Measurements from ENCODE around the gene NMU. TPM values are rescaled to one million over a fixed set of nuclear protein-coding genes. Genes with fewer than 3 reads are reported as not detected.

The NMU gene
- polyA plus RNA-seq, 1 donor (not counting 4 experiments of a cell fraction or from before 2014, with no cell fraction given): 12.0 TPM

- Histone ChIP-seq H3K79me2 (ENCODE audit: control insufficient read depth, insufficient read depth, low read length) (no peaks in the 10 kb centered on the region), H3K4me1 (ENCODE audit: control insufficient read depth, extremely low read depth, insufficient read depth, low read length) (no peaks in the 10 kb centered on the region), H3K9me1 (ENCODE audit: control insufficient read depth, extremely low read depth, insufficient read depth, low read length) (no peaks in the 10 kb centered on the region), H3K4me3 (ENCODE audit: control insufficient read depth in 2 of 3, extremely low read depth in 1 of 3, insufficient read depth in 2 of 3, low read depth in 1 of 3, low read length in 3 of 3) (no peak overlapping the region), H3K36me3 (ENCODE audit: control insufficient read depth in 2 of 2, extremely low read depth in 1 of 2, insufficient read depth in 2 of 2, low read length in 2 of 2) (no peaks in the 10 kb centered on the region), H2AFZ (ENCODE audit: control insufficient read depth, low read length) (no peak overlapping the region), H4K20me1 (ENCODE audit: control insufficient read depth, extremely low read depth, insufficient read depth, low read length) (no peaks in the 10 kb centered on the region), H3K9ac (ENCODE audit: control insufficient read depth, extremely low read depth, insufficient read depth, low read length) (no peak overlapping the region), H3K27me3 (ENCODE audit: control insufficient read depth, extremely low read depth, insufficient read depth, low read length) (peaks cover 4% of the 10 kb centered on the region), H3K27ac (ENCODE audit: control insufficient read depth, insufficient read depth, low read length) (no peak overlapping the region), H3K4me2 (ENCODE audit: control insufficient read depth, extremely low read depth, insufficient read depth, low read depth, low read length) (no peak overlapping the region), H3K9me3 (ENCODE audit: control insufficient read depth, low read depth, low read length) (no peaks in the 10 kb centered on the region)
- TF ChIP-seq EZH2 (IDR thresholded peaks at IDR 0.05; ENCODE audit: low read length) (no peak), CTCF (optimal IDR thresholded peaks at IDR 0.05 in 1 of 3, IDR thresholded peaks at IDR 0.05 in 1 of 3, conservative IDR thresholded peaks at IDR 0.05 in 1 of 3; ENCODE audit: extremely low read depth in 1 of 3, insufficient read depth in 2 of 3, low read length in 3 of 3) (no peak)
- FAIRE-seq (no peak), DNase-seq (ENCODE audit: low read depth, low spot score) (no peak)
- dilution Hi-C loops (cut with MboI; ENCODE audit: extremely low pct_ligation_motif_present, low sequenced_read_pairs): no loop called here
Observed at GRCh38 chr4:55663145-55663544, 27.0 kb upstream of the NMU start.

- dilution Hi-C loops (cut with MboI; ENCODE audit: extremely low pct_ligation_motif_present, low sequenced_read_pairs): no loop called here
- H2AFZ ChIP-seq (ENCODE audit: control insufficient read depth, low read length): no peak overlapping the region
- H3K79me2 ChIP-seq (ENCODE audit: control insufficient read depth, insufficient read depth, low read length): no peaks in the 10 kb centered on the region
- H3K27ac ChIP-seq (ENCODE audit: control insufficient read depth, insufficient read depth, low read length): no peak overlapping the region
- H3K27me3 ChIP-seq (ENCODE audit: control insufficient read depth, extremely low read depth, insufficient read depth, low read length): peaks cover 2% of the 10 kb centered on the region
- TF ChIP-seq CTCF (optimal IDR thresholded peaks at IDR 0.05 in 1 of 3, IDR thresholded peaks at IDR 0.05 in 1 of 3, conservative IDR thresholded peaks at IDR 0.05 in 1 of 3; ENCODE audit: extremely low read depth in 1 of 3, insufficient read depth in 2 of 3, low read length in 3 of 3) (no peak), EZH2 (IDR thresholded peaks at IDR 0.05; ENCODE audit: low read length) (no peak)
- no peak for FAIRE-seq
- H3K9ac ChIP-seq (ENCODE audit: control insufficient read depth, extremely low read depth, insufficient read depth, low read length): no peak overlapping the region
- H3K36me3 ChIP-seq (ENCODE audit: control insufficient read depth in 2 of 2, extremely low read depth in 1 of 2, insufficient read depth in 2 of 2, low read length in 2 of 2): no peaks in the 10 kb centered on the region
- H3K9me1 ChIP-seq (ENCODE audit: control insufficient read depth, extremely low read depth, insufficient read depth, low read length): no peaks in the 10 kb centered on the region
- no peaks in the 10 kb centered on the region for H4K20me1 ChIP-seq (ENCODE audit: control insufficient read depth, extremely low read depth, insufficient read depth, low read length)
- no peaks in the 10 kb centered on the region for H3K4me1 ChIP-seq (ENCODE audit: control insufficient read depth, extremely low read depth, insufficient read depth, low read length)
- no peaks in the 10 kb centered on the region for H3K9me3 ChIP-seq (ENCODE audit: control insufficient read depth, low read depth, low read length)
- DNase-seq (ENCODE audit: low read depth, low spot score): no peak
- no peak overlapping the region for H3K4me3 ChIP-seq (ENCODE audit: control insufficient read depth in 2 of 3, extremely low read depth in 1 of 3, insufficient read depth in 2 of 3, low read depth in 1 of 3, low read length in 3 of 3)
- H3K4me2 ChIP-seq (ENCODE audit: control insufficient read depth, extremely low read depth, insufficient read depth, low read depth, low read length): no peak overlapping the region
Observed at GRCh38 chr4:55661398-55662056, 25.4 kb upstream of the NMU start.
